ENCODE measurements around the gene RAMAC.

RAMAC gene

DNA sequence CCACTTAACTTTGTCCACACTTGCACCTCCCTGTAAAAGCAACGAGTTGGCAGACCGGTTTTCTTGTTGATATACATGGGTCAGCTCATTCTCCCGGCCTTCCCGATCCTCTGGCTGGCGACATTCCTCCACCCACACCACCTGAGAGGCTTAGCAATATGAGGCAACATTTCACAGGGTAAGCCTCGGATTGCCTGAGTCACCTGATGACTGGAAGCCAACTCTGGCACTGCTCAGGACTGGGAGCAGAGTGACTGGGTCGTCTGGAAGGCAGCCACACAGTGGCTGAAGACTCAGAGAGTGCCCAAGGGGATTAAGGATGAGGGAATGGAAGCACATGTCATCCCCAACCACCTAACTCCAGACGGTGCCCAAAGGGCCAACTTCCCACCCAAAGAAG, 43.3 kb upstream of the RAMAC start:
- Histone ChIP-seq H4K8ac (ENCODE audit: low read depth, low read length) (no peak overlapping the region), H3K9ac (ENCODE audit: low read length) (no peak overlapping the region), H3K27me3 (ENCODE audit: insufficient read depth, low read length) (no peaks in the 10 kb centered on the region), H3K9me3 (ENCODE audit: insufficient read depth, low read depth, low read length) (peaks cover 4% of the 10 kb centered on the region), H2AFZ (ENCODE audit: insufficient read depth, low read length, poor library complexity) (no peak overlapping the region), H3K79me1 (ENCODE audit: low read length) (no peaks in the 10 kb centered on the region), H3K14ac (ENCODE audit: low read length) (no peak overlapping the region), H3K36me3 (ENCODE audit: control insufficient read depth in 1 of 2, insufficient read depth in 2 of 2, low read length in 2 of 2) (no peaks in the 10 kb centered on the region), H2AK5ac (ENCODE audit: low read length) (no peak overlapping the region), H3K4ac (ENCODE audit: low read depth, low read length) (no peak overlapping the region), H3K27ac (ENCODE audit: low read depth, low read length) (no peak overlapping the region), H3K4me3 (ENCODE audit: low read depth, low read length) (no peak overlapping the region), H4K91ac (ENCODE audit: low read depth, low read length) (no peak overlapping the region), H2BK12ac (ENCODE audit: low read length) (no peak overlapping the region), H3K18ac (ENCODE audit: low read length) (no peak overlapping the region), H3K79me2 (ENCODE audit: control insufficient read depth, insufficient read depth, low read length, poor library complexity) (no peaks in the 10 kb centered on the region), H4K12ac (ENCODE audit: low read depth, low read length) (no peak overlapping the region), H3K4me1 (ENCODE audit: control insufficient read depth in 1 of 2, insufficient read depth in 2 of 2, low read length in 2 of 2) (peaks cover 0 to 4% of the 10 kb centered on the region in 2 experiments), H3K23ac (ENCODE audit: low read length) (no peak overlapping the region), H2BK120ac (ENCODE audit: insufficient read depth, low read length, poor library complexity) (no peak overlapping the region), H3K4me2 (ENCODE audit: low read length) (no peak overlapping the region), H2BK5ac (ENCODE audit: low read depth, low read length, poor library complexity) (no peak overlapping the region)
- DNase-seq: peak; percentile 87 to 94
- WGBS (ENCODE audit: extremely low coverage, insufficient coverage, insufficient read length): no CpG with 5 or more reads among the region's 8 CpGs

DNA sequence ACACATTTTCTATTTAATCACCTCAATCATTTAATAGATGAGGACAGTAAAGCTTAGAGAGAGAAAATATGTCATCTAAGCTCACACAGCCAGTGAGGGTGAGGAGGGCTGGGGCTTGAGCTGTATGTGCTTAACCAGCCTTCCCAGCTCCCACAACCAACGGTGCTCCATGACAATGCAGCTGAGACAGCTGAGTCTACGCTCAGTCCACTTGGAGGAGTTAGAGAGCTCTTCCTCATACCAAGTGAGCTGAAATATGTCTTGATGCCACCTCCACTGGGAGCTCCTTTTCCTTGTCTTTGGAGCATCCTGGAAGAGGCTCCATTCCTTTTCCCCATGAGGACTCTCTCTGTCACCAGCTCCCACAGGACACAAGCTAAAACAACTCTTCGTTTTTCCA, 42.8 kb upstream of the RAMAC start:
- Histone ChIP-seq H3K79me1 (ENCODE audit: low read length) (no peaks in the 10 kb centered on the region), H4K12ac (ENCODE audit: low read depth, low read length) (no peak overlapping the region), H2BK120ac (ENCODE audit: insufficient read depth, low read length, poor library complexity) (no peak overlapping the region), H2BK5ac (ENCODE audit: low read depth, low read length, poor library complexity) (no peak overlapping the region), H3K27ac (ENCODE audit: low read depth, low read length) (no peak overlapping the region), H2AFZ (ENCODE audit: insufficient read depth, low read length, poor library complexity) (no peak overlapping the region), H2BK12ac (ENCODE audit: low read length) (no peak overlapping the region), H3K4me1 (ENCODE audit: control insufficient read depth in 1 of 2, insufficient read depth in 2 of 2, low read length in 2 of 2) (peaks cover 0 to 4% of the 10 kb centered on the region in 2 experiments), H3K23ac (ENCODE audit: low read length) (no peak overlapping the region), H4K91ac (ENCODE audit: low read depth, low read length) (no peak overlapping the region), H2AK5ac (ENCODE audit: low read length) (no peak overlapping the region), H4K8ac (ENCODE audit: low read depth, low read length) (no peak overlapping the region), H3K14ac (ENCODE audit: low read length) (no peak overlapping the region), H3K27me3 (ENCODE audit: insufficient read depth, low read length) (no peaks in the 10 kb centered on the region), H3K4me2 (ENCODE audit: low read length) (no peak overlapping the region), H3K36me3 (ENCODE audit: control insufficient read depth in 1 of 2, insufficient read depth in 2 of 2, low read length in 2 of 2) (no peaks in the 10 kb centered on the region), H3K79me2 (ENCODE audit: control insufficient read depth, insufficient read depth, low read length, poor library complexity) (no peaks in the 10 kb centered on the region), H3K9me3 (ENCODE audit: insufficient read depth, low read depth, low read length) (peaks cover 4% of the 10 kb centered on the region), H3K18ac (ENCODE audit: low read length) (no peak overlapping the region), H3K4me3 (ENCODE audit: low read depth, low read length) (no peak overlapping the region), H3K9ac (ENCODE audit: low read length) (no peak overlapping the region), H3K4ac (ENCODE audit: low read depth, low read length) (no peak overlapping the region)
- WGBS (ENCODE audit: extremely low coverage, insufficient coverage, insufficient read length): no CpG with 5 or more reads among the region's 3 CpGs
- no peak for DNase-seq

DNA sequence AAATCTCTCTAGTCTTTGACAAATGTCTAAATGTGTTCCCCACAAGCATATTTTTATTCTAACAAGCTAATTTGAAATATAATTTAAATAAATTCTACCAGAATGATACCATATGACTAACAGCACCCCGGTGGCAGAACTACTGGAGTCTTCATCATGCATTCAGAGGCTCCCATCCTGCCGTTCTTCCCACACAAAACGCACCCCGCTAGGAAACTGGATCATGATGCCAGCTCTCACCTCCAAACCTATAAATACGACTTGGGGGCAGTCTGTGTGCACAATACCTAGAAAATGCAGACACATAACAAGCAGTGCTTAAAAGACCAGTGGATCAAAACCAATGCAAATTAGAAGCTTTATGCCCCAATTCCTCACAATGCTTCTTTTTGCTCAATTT, 42.0 kb upstream of the RAMAC start:
- H2BK12ac ChIP-seq (ENCODE audit: low read length): no peak overlapping the region
- no peak overlapping the region for H3K14ac ChIP-seq (ENCODE audit: low read length)
- no peak for DNase-seq
- H3K9ac ChIP-seq (ENCODE audit: low read length): no peak overlapping the region
- no peak overlapping the region for H3K4ac ChIP-seq (ENCODE audit: low read depth, low read length)
- H3K9me3 ChIP-seq (ENCODE audit: insufficient read depth, low read depth, low read length): peaks cover 4% of the 10 kb centered on the region
- H2BK5ac ChIP-seq (ENCODE audit: low read depth, low read length, poor library complexity): no peak overlapping the region
- H4K91ac ChIP-seq (ENCODE audit: low read depth, low read length): no peak overlapping the region
- H2AFZ ChIP-seq (ENCODE audit: insufficient read depth, low read length, poor library complexity): no peak overlapping the region
- H3K4me3 ChIP-seq (ENCODE audit: low read depth, low read length): no peak overlapping the region
- no peaks in the 10 kb centered on the region for H3K79me1 ChIP-seq (ENCODE audit: low read length)
- no peak overlapping the region for H4K12ac ChIP-seq (ENCODE audit: low read depth, low read length)
- no peaks in the 10 kb centered on the region for H3K79me2 ChIP-seq (ENCODE audit: control insufficient read depth, insufficient read depth, low read length, poor library complexity)
- H3K27ac ChIP-seq (ENCODE audit: low read depth, low read length): no peak overlapping the region
- no peak overlapping the region for H3K23ac ChIP-seq (ENCODE audit: low read length)
- no peak overlapping the region for H2AK5ac ChIP-seq (ENCODE audit: low read length)
- no peaks in the 10 kb centered on the region for H3K36me3 ChIP-seq (ENCODE audit: control insufficient read depth in 1 of 2, insufficient read depth in 2 of 2, low read length in 2 of 2)
- no peak overlapping the region for H4K8ac ChIP-seq (ENCODE audit: low read depth, low read length)
- no peak overlapping the region for H3K18ac ChIP-seq (ENCODE audit: low read length)
- no peaks in the 10 kb centered on the region for H3K27me3 ChIP-seq (ENCODE audit: insufficient read depth, low read length)
- WGBS (ENCODE audit: extremely low coverage, insufficient coverage, insufficient read length): no CpG with 5 or more reads among the region's 5 CpGs
- no peak overlapping the region for H3K4me2 ChIP-seq (ENCODE audit: low read length)
- no peak overlapping the region for H2BK120ac ChIP-seq (ENCODE audit: insufficient read depth, low read length, poor library complexity)
- peaks cover 0 to 4% of the 10 kb centered on the region in 2 experiments for H3K4me1 ChIP-seq (ENCODE audit: control insufficient read depth in 1 of 2, insufficient read depth in 2 of 2, low read length in 2 of 2)

DNA sequence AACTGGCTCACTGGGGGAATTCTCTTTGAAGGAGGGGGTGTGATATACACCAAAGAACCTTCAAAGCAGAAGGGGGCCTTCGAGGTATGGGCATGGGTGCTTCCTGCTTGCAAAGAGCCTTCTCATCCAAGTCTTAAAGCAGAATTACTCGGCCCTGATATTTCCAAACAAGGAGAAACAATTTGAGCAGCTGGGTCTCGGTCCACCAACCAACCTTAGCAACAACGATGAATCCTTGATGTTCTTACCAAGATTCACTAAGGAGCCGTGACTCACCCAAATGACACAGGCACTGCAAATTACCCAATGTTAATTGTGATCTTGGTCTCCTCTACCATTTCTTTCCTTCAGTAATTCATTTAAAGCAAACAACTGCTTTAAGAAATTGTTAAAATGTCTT, 41.2 kb upstream of the RAMAC start:
- no peaks in the 10 kb centered on the region for H3K79me2 ChIP-seq (ENCODE audit: control insufficient read depth, insufficient read depth, low read length, poor library complexity)
- peak in 1 of 2 donors; percentile 7 for DNase-seq
- peaks cover 0 to 4% of the 10 kb centered on the region in 2 experiments for H3K4me1 ChIP-seq (ENCODE audit: control insufficient read depth in 1 of 2, insufficient read depth in 2 of 2, low read length in 2 of 2)
- no peak overlapping the region for H2BK120ac ChIP-seq (ENCODE audit: insufficient read depth, low read length, poor library complexity)
- H2AFZ ChIP-seq (ENCODE audit: insufficient read depth, low read length, poor library complexity): no peak overlapping the region
- no peak overlapping the region for H3K23ac ChIP-seq (ENCODE audit: low read length)
- no peak overlapping the region for H3K4me2 ChIP-seq (ENCODE audit: low read length)
- H3K18ac ChIP-seq (ENCODE audit: low read length): no peak overlapping the region
- H3K14ac ChIP-seq (ENCODE audit: low read length): no peak overlapping the region
- H2AK5ac ChIP-seq (ENCODE audit: low read length): no peak overlapping the region
- H4K8ac ChIP-seq (ENCODE audit: low read depth, low read length): no peak overlapping the region
- no peaks in the 10 kb centered on the region for H3K79me1 ChIP-seq (ENCODE audit: low read length)
- no peak overlapping the region for H3K4me3 ChIP-seq (ENCODE audit: low read depth, low read length)
- H3K27me3 ChIP-seq (ENCODE audit: insufficient read depth, low read length): peaks cover 2% of the 10 kb centered on the region
- no peak overlapping the region for H2BK5ac ChIP-seq (ENCODE audit: low read depth, low read length, poor library complexity)
- no peaks in the 10 kb centered on the region for H3K36me3 ChIP-seq (ENCODE audit: control insufficient read depth in 1 of 2, insufficient read depth in 2 of 2, low read length in 2 of 2)
- no peak overlapping the region for H3K4ac ChIP-seq (ENCODE audit: low read depth, low read length)
- H4K91ac ChIP-seq (ENCODE audit: low read depth, low read length): no peak overlapping the region
- no peak overlapping the region for H4K12ac ChIP-seq (ENCODE audit: low read depth, low read length)
- no peak overlapping the region for H3K9ac ChIP-seq (ENCODE audit: low read length)
- peaks cover 4% of the 10 kb centered on the region for H3K9me3 ChIP-seq (ENCODE audit: insufficient read depth, low read depth, low read length)
- H2BK12ac ChIP-seq (ENCODE audit: low read length): no peak overlapping the region
- WGBS (ENCODE audit: extremely low coverage, insufficient coverage, insufficient read length): no CpG with 5 or more reads among the region's 5 CpGs
- H3K27ac ChIP-seq (ENCODE audit: low read depth, low read length): no peak overlapping the region
